ENCODE measurements around the gene TRAPPC11. TPM values are rescaled to one million over a fixed set of nuclear protein-coding genes. Genes with fewer than 3 reads are reported as not detected.
"Not testable (repeated sequence)": the region's sequence is repeated elsewhere in the genome, so short reads cannot be mapped to it uniquely, and the experiment has no call there.

TRAPPC11 gene
- total and polyA plus RNA-seq, 9 of the 15 experiments (the other 6 are each of a cell fraction or from before 2014, with no cell fraction given): 11.6 to 49.0 (median 28.7) TPM

GRCh38 chr4:183725585-183725984 lies 66.5 kb downstream of the TRAPPC11 start:
- 11% methylated on average over 5 of the region's 5 CpGs for WGBS (ENCODE audit: insufficient coverage, low coverage, missing lambda C conversion rate)
- H3K36me3 ChIP-seq (ENCODE audit: control insufficient read depth, insufficient read depth, low read length); H3K9ac ChIP-seq (ENCODE audit: insufficient read depth in 1 of 2, low read depth in 2 of 2, low read length in 2 of 2); CTCF ChIA-PET (ENCODE audit: low intra/inter-chr PET ratio); BruUV-seq (replicated peaks); H3K4me3 ChIP-seq; FAIRE-seq; in situ Hi-C loops (cut with MboI); H2AFZ ChIP-seq (ENCODE audit: low read depth, low read length); H3K79me2 ChIP-seq (ENCODE audit: control insufficient read depth, insufficient read depth, low read length); H3K4me2 ChIP-seq (ENCODE audit: insufficient read depth, low read length); H4K20me1 ChIP-seq (replicated peaks; ENCODE audit: control insufficient read depth, insufficient read depth, low read length); H3K4me1 ChIP-seq (replicated peaks in 1 of 2; ENCODE audit: control insufficient read depth in 2 of 2, insufficient read depth in 2 of 2, low read length in 2 of 2); H3K9me3 ChIP-seq (replicated peaks; ENCODE audit: control insufficient read depth, insufficient read depth, low read depth, low read length); H3K9me1 ChIP-seq (ENCODE audit: control insufficient read depth, insufficient read depth, low read length); intact Hi-C loops (cut with micrococcal nuclease); POLR2A ChIA-PET; H3K27ac ChIP-seq (ENCODE audit: extremely low read depth, low read depth, low read length): not testable (repeated sequence)
- DNase-seq (ENCODE audit: extremely low read depth in 1 of 4, low spot score in 3 of 4): peak in 1 of 4 experiments; percentile 10
- ATAC-seq: peak; percentile 50
- H3K27me3 ChIP-seq (ENCODE audit: control insufficient read depth in 2 of 2, insufficient read depth in 2 of 2, low read length in 2 of 2): peaks cover 24 to 61% of the 10 kb centered on the region in 2 experiments
- TF ChIP-seq NFYB (IDR thresholded peaks at IDR 0.05; ENCODE audit: extremely low read depth, insufficient read length): peak; percentile 77
- peak; percentile 27 for TF ChIP-seq ASH1L (IDR thresholded peaks at IDR 0.05; ENCODE audit: borderline replicate concordance, low read depth, partially characterized antibody)
- TF ChIP-seq ZNF316 (IDR thresholded peaks at IDR 0.05): peak; percentile 48

- FAIRE-seq (no peak), DNase-seq (ENCODE audit: extremely low read depth in 1 of 4, low spot score in 3 of 4) (no peak), ATAC-seq (no peak)
- ChIA-PET CTCF (ENCODE audit: low intra/inter-chr PET ratio) (no interaction called here), POLR2A (interaction anchor here (0.6 kb wide), 1 partner anchor 293 kb away, joined by 3 read pairs; no protein-coding TSS in a partner anchor)
- in situ Hi-C loops (cut with MboI) (no loop called here), intact Hi-C loops (cut with micrococcal nuclease) (no loop called here)
- Histone ChIP-seq H3K9me3 (replicated peaks; ENCODE audit: control insufficient read depth, insufficient read depth, low read depth, low read length) (no peaks in the 10 kb centered on the region), H3K4me3 (no peak overlapping the region), H3K4me2 (ENCODE audit: insufficient read depth, low read length) (no peak overlapping the region), H4K20me1 (replicated peaks; ENCODE audit: control insufficient read depth, insufficient read depth, low read length) (no peaks in the 10 kb centered on the region), H3K4me1 (replicated peaks in 1 of 2; ENCODE audit: control insufficient read depth in 2 of 2, insufficient read depth in 2 of 2, low read length in 2 of 2) (peaks cover 0 to 4% of the 10 kb centered on the region in 2 experiments; a peak in 2 of 5 replicates), H3K27ac (ENCODE audit: extremely low read depth, low read depth, low read length) (no peak overlapping the region), H3K9ac (ENCODE audit: insufficient read depth in 1 of 2, low read depth in 2 of 2, low read length in 2 of 2) (no peak overlapping the region), H3K79me2 (ENCODE audit: control insufficient read depth, insufficient read depth, low read length) (no peaks in the 10 kb centered on the region), H3K36me3 (ENCODE audit: control insufficient read depth, insufficient read depth, low read length) (no peaks in the 10 kb centered on the region), H2AFZ (ENCODE audit: low read depth, low read length) (no peak overlapping the region), H3K9me1 (ENCODE audit: control insufficient read depth, insufficient read depth, low read length) (no peaks in the 10 kb centered on the region), H3K27me3 (ENCODE audit: control insufficient read depth in 2 of 2, insufficient read depth in 2 of 2, low read length in 2 of 2) (peaks cover 26 to 68% of the 10 kb centered on the region in 2 experiments)
- BruUV-seq (replicated peaks): no TSS peak
- WGBS (ENCODE audit: insufficient coverage, low coverage, missing lambda C conversion rate): 8% methylated on average over 5 of the region's 5 CpGs
- TF ChIP-seq HCFC1 (IDR thresholded peaks at IDR 0.05; ENCODE audit: low read depth, low read length) (no peak), ZNF316 (IDR thresholded peaks at IDR 0.05) (no peak), ZNF146 (CRISPR knock-in tag; IDR thresholded peaks at IDR 0.05; ENCODE audit: unreplicated experiment) (no peak), ZNF282 (CRISPR knock-in tag; IDR thresholded peaks at IDR 0.05) (no peak), KDM2B (CRISPR knock-in tag; IDR thresholded peaks at IDR 0.05) (no peak), PHB (CRISPR knock-in tag; IDR thresholded peaks at IDR 0.05) (no peak), ADNP (tag; IDR thresholded peaks at IDR 0.05) (no peak), KAT2B (IDR thresholded peaks at IDR 0.05; ENCODE audit: low read depth, low read length) (no peak), ILK (tag; IDR thresholded peaks at IDR 0.05; ENCODE audit: borderline replicate concordance, low read depth) (no peak), ZNF398 (CRISPR knock-in tag; IDR thresholded peaks at IDR 0.05) (no peak), ZSCAN29 (IDR thresholded peaks at IDR 0.05) (no peak), BRF1 (IDR thresholded peaks at IDR 0.05; ENCODE audit: borderline replicate concordance, extremely low read depth, insufficient read length) (no peak), HDAC2 (IDR thresholded peaks at IDR 0.05) (no peak), ZBED1 (IDR thresholded peaks at IDR 0.05) (no peak), ZFP30 (CRISPR knock-in tag; IDR thresholded peaks at IDR 0.05; ENCODE audit: borderline replicate concordance) (no peak), CHCHD3 (CRISPR knock-in tag; IDR thresholded peaks at IDR 0.05) (no peak)
Measured at GRCh38 chr4:183727482-183727881, 68.4 kb downstream of the TRAPPC11 start.
